ENCODE measurements around the gene LHFPL3. TPM values are rescaled to one million over a fixed set of nuclear protein-coding genes. Genes with fewer than 3 reads are reported as not detected.

The LHFPL3 gene
- total and polyA plus RNA-seq, 2 donors (not counting 3 experiments of a cell fraction or from before 2014, with no cell fraction given) = not detected

DNA sequence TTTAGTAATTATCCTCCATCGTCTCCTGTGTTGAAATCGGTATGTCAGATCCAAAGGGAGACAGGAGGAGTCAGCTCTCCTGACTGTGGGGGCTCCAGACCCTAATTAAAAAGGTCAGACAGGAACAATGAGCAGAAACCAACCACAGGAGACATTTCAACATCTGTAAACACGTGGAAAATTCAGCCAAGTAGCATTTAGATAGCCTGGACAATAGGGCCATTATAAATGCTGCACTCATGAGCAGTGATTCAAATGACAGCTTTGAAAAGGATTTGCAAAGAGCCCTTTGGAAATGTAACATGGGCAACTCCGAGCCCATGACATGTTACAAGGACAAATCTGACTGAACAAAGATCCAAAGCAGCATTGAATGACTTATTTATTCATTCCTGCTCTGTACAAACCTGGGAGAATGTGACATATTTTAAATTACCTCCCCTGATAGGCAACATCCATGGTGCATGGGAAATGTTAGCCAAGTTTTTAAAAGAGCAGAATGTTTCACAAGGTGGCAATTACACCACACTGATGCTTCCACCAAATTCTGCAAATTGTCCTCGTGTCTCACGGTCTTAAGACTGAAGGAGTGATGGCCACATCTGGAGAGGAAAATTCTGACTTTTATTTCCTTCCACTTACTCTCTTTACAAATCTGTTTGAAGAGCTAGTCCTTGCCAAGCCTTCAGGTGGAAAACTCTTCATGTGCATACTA, 572.3 kb downstream of the LHFPL3 start:
- no peak for DNase-seq (ENCODE audit: low read depth, low spot score)
- peaks cover 0 to under 1% of the 10 kb centered on the region in 2 experiments for H3K27me3 ChIP-seq (ENCODE audit: control insufficient read depth in 2 of 2, insufficient read depth in 2 of 2, low read length in 2 of 2)
- TF ChIP-seq FOS (IDR thresholded peaks at IDR 0.05; ENCODE audit: borderline replicate concordance, insufficient read depth, low read length) (no peak), EZH2 (IDR thresholded peaks at IDR 0.05; ENCODE audit: borderline replicate concordance, low read depth, low read length, severe bottlenecking) (no peak), GATA2 (IDR thresholded peaks at IDR 0.05; ENCODE audit: insufficient read depth, insufficient read length, low read depth, low read length) (no peak), MYC (IDR thresholded peaks at IDR 0.05; ENCODE audit: low read depth, low read length) (no peak), MAX (IDR thresholded peaks at IDR 0.05; ENCODE audit: insufficient read depth, insufficient read length) (no peak), JUN (IDR thresholded peaks at IDR 0.05; ENCODE audit: borderline replicate concordance, insufficient read depth, insufficient read length, low read depth) (no peak), POLR2A (IDR thresholded peaks at IDR 0.05; ENCODE audit: low read depth, low read length) (no peak), CTCF (IDR thresholded peaks at IDR 0.05; ENCODE audit: extremely low read depth in 1 of 2, insufficient read depth in 1 of 2, low read depth in 1 of 2, low read length in 2 of 2) (no peak), POLR2AphosphoS5 (IDR thresholded peaks at IDR 0.05; ENCODE audit: insufficient read depth, low read depth, low read length) (no peak)
- H3K4me1 ChIP-seq (ENCODE audit: control insufficient read depth, extremely low read depth, insufficient read depth, low read length) = no peaks in the 10 kb centered on the region
- no peaks in the 10 kb centered on the region for H3K9me1 ChIP-seq (replicated peaks; ENCODE audit: control insufficient read depth, extremely low read depth, insufficient read depth, low read length)
- no peak overlapping the region for H3K4me2 ChIP-seq (ENCODE audit: insufficient read depth, low read length)
- intact Hi-C loops (cut with micrococcal nuclease) (no loop called here), dilution Hi-C loops (cut with MboI; ENCODE audit: extremely low pct_ligation_motif_present, low sequenced_read_pairs) (no loop called here)
- H3K79me2 ChIP-seq (ENCODE audit: control insufficient read depth, insufficient read depth, low read length) = no peaks in the 10 kb centered on the region
- no peak overlapping the region for H3K27ac ChIP-seq (ENCODE audit: insufficient read depth, low read depth, low read length)
- H3K9ac ChIP-seq (replicated peaks; ENCODE audit: extremely low read depth, insufficient read depth, low read length) = no peak overlapping the region
- CTCF ChIA-PET = interaction anchor here (1.2 to 3.3 kb wide), 4 partner anchors 10 to 22 kb away, joined by 3 to 16 read pairs (median 10); no protein-coding TSS in a partner anchor
- no peak for FAIRE-seq
- H3K9me3 ChIP-seq (replicated peaks; ENCODE audit: control insufficient read depth, insufficient read depth, low read length) = no peaks in the 10 kb centered on the region
- H3K4me3 ChIP-seq (replicated peaks in 1 of 3; ENCODE audit: insufficient read depth in 1 of 3, low read depth in 1 of 3, low read length in 3 of 3) = no peak overlapping the region
- H2AFZ ChIP-seq (ENCODE audit: low read depth, low read length) = no peak overlapping the region
- BruUV-seq (replicated peaks) = no TSS peak
- no peaks in the 10 kb centered on the region for H3K36me3 ChIP-seq (ENCODE audit: control insufficient read depth in 2 of 2, extremely low read depth in 1 of 2, insufficient read depth in 2 of 2, low read length in 2 of 2)
- no peaks in the 10 kb centered on the region for H4K20me1 ChIP-seq (replicated peaks; ENCODE audit: control insufficient read depth, extremely low read depth, insufficient read depth, low read length)
- POLR2A ChIA-PET = no interaction called here

Data from endothelial cell of umbilical vein (primary cell).